GM21717 (cell line): ENCODE measurements around the gene RAP2A.

Experiments used
- ATAC-seq: cut with Tn5 transposase; IDR thresholded peaks from one replicate; pipeline ENCODE4 v1.9.1; 2021; ENCODE audit warnings: mild to moderate bottlenecking, moderate library complexity; ENCODE audit not compliant: unreplicated experiment

The RAP2A gene

DNA sequence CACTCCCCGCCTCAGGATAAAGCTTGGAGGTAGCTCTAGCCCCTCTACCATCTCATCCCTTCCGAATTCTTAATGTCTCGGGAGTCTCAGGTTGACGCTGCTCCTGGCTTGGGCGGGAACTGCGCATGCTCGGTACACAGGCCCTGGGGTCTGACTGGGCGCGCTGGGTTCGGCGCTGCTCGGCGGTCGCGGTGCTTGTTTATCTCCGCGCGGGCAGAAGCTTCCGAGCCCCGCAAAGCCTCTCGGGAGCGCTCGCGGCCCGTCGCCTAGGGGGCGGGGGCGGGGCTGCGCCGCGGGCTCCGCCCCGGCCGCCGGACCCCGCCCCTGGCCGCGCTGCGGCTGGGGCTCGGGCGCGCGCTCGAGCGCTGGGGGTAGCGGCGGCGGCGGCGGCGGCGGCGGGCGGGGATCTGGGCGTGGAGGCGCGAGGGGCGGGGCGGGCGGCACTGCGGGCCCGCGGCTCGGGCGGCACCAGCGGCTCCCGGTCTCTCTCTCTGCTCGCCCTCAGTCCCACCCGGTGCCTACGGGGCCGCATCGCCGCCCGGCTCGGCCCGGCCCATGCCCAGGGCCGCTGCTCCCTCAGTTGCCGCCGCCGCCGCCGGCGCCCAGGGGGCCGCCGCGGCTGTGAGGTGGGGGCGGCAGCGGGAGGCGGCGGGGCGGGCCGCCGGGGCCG, at the start of gene RAP2A:
Gene RAP2A, plus strand, starts transcription at position 443 of the 670 bp plus-strand sequence. CDS start 302 bp downstream, outside the sequence.
- ATAC-seq, result peak; percentile 46

DNA sequence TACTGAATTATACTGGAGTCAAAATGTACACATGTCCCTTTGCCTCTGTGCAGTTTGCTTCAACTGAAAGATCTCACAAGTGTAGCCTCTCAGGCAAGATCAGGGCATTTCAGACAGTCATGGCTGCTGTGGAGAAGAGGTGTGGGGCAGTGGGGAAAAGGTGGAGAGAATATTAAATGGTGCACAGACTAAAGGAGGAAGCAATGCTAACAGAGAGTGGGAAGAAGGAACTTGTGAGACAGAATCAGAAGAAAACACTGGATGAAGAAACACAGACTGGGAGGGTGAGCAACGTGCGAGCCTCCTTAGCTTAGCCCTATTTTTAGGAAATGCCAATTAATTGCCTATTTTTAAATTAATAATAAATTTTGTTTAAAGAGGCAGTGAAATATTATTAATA, 49.6 kb upstream of the RAP2A start:
- no peak for ATAC-seq

DNA sequence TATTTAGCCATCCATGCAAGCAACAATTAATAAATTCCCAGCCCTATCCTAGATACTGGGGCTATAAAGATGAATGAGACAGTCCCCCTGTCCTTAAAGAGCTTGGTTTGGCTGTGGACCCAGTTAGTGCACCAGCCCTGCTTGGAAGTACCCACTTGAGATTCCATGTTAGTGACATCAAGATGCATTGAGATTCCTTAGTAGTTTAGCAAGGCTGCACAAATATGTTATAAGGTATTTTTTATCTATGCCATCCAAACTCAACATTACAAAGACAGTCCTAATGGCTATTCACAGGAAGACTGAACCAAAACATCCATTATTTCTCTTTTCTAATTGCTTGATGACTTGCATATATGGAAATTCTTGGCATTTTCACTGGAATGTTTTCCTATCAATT, 48.8 kb upstream of the RAP2A start:
- no peak for ATAC-seq

DNA sequence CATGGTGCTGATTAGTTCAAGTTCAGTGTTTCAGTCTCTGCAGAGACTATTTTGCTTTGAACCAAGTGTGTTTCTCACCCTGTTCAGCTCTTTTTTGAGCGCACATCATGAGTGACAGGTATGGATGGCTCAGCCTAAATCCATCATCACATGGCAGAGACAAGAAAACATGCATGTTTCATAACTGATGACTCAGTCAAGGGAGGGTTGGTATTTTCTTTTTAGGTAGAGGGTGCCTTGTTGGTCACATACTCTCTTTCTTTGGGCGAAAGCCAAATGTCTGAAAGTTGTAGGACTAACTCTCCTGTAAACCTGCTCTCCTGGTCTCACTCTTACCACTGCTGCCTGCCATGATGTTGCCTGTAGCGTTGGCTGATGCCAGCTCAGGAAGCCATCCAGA, 48.1 kb upstream of the RAP2A start:
- ATAC-seq, result no peak

DNA sequence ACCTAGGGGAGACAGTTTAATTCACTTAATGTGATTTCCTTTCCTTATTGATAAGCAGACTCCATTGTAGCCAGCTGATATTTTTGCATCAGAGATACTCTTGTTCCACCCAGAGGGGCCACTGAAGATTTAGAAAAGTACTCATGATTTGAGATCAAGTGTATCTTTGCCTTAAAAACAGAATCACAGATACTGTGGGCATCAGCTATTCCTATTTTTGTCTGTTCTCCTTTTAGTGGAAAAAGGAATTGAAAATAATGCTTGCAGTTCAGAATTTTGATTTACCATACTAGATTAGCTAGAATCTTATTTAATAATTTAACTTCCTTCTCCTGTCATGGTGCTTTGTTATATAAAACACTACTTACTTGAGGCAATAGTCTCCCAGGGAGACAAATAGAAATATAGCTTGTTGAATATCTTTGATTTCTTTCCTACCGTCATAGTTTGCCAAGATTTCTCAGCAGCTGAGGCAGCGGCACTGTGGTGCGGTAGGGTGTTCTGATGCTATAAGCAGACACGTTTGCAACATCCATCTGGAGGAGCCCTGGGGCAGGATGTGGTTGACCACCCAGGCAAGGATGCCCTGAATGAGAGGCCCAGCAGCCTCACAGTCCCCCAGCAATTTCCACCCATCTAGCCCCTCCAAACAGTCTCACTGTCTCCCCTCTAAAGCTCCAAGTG, 47.0 kb upstream of the RAP2A start:
- ATAC-seq, result peak; percentile 61

DNA sequence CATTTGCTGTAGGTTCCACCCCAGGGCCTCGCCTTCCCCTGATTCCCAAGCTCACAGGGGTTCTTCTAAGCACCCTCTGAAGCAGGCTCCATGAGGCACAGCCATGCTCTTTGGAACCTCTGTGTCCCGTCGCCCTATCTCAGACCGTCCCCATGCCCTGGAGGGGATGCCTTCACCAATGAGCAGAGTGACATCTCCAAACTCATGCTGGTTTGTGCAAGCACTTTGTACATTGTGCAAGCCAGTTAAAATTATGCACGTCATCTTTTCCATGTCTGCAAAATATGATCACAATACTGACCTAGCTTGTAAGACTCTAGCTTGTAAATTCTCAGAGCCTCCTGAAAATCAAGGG, 46.5 kb upstream of the RAP2A start:
- peak; percentile 22 for ATAC-seq

DNA sequence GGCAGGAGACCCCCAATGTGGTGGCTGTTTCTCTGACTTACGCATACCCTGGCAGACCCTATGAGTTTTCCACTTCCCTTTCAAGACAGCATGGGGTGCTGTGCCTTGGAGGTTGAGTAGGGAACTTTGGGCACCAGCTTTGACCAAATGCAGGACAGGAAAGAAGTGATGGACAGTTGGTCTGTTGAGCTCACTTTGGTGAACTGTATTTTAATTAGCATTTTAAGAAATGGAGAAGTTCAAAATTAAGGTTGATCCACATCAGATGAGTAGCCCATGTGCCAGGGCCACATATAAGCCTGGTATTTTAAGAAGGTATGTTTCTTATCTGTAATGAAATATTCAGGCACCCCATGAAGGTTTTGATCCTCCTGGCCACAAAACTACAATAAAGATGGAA, 46.1 kb upstream of the RAP2A start:
- ATAC-seq, result no peak

DNA sequence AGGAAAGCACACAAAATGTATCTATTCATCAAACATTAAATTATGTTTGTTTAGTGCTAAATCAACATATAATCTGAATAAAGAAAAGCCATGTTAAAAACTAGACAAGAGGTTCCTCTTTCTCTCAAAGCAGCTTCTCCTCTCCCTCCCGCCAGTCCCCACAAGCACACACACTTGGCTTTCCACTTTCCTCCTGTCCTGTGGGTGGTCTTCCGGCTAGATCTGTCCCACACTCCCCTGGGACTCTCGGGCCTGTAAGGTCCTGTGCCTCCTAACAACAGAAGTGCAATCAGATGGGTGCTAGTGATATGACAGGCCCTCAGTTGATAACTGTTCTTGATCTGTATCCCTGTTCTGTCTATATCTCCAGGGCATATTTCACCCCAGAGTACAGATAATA, 45.6 kb upstream of the RAP2A start:
- no peak for ATAC-seq

DNA sequence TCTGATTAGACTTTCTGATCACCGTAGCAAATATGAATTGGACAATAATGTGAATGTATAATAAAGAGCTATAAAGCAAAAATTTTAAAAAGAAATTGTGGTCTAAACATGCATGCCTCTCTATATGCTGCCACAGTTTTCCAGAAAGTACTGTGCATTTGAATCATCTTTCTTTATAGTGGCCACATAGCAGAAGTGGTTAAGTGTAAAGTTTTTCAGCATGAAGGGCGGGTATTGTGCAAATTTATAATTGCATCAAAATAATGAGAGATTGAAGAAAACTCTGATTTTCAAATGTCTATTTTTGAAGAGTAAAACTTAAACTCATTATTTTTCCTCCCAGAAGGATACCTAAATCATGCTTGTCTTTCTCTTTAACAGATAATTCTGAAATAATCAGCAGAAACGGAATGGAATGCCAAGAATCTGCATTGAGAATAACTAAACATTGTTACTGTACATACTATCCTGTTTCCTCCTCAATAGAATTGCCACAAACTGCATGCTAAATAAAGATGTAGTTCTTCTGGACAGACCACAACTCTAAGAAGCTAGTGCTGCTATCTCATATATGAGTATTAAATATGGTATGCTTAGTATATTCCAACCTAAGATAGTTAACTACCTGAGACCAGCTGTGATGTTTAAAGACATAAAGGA, 42.9 kb upstream of the RAP2A start:
- no peak for ATAC-seq

DNA sequence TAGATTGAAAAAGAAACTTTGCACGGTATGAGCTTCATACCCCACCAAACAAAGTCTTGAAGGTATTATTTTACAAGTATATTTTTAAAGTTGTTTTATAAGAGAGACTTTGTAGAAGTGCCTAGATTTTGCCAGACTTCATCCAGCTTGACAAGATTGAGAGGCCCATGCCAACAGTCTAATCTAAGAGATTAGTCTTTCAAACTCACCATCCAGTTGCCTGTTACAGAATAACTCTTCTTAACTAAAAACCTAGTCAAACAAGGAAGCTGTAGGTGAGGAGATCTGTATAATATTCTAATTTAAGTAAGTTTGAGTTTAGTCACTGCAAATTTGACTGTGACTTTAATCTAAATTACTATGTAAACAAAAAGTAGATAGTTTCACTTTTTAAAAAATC, 41.9 kb upstream of the RAP2A start:
- no peak for ATAC-seq

DNA sequence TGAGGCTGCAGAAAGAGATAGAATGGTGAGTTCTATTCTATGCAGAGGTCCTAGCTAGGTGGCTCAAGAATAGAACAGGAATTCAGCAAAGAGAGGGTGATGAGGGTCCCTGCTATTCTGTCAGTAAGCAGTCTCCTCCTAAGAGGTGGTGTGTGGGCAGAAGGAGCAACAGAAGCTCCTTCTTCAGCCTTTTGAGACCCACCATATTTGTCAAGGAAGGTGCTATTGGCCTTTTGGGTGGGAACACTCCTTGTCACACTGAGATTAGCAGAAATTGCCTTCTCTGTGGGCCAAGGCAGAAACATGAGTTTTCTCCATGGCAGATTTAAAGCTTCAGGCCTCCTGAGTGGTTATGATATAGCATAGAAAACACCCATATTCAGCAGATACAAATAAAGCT, 39.4 kb upstream of the RAP2A start:
- ATAC-seq, result no peak

DNA sequence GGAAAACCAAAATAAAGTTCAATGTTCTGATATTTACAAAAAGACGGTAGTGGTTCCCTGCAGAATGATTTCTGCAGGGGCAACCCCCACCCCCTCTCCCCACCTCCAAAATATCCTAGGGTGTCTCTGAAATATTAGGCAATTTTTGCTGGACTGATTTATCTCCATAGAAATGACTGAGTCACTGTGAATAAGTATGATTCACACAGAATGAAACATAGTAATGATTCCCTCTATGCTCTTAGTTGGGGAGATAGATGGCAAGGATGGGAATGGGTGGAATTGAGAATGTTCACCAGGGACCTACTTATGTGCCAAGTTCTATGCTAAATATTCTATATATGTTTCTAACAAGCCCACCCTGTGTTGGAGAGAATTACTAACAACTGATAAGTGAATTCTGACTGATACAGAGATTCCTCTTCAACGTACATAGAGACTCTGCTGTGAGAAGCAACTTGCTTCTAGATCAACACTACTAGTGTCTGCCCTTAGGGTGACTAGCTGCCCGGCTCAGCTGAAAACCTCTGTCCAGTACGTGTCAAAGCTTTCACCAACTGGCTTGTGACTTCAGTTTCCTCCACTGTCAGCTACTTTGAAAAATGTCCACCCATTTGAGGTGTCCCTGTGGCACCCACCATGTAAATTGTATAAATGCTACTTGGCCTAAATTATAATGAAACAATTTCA, 38.4 kb upstream of the RAP2A start:
- ATAC-seq, result no peak

DNA sequence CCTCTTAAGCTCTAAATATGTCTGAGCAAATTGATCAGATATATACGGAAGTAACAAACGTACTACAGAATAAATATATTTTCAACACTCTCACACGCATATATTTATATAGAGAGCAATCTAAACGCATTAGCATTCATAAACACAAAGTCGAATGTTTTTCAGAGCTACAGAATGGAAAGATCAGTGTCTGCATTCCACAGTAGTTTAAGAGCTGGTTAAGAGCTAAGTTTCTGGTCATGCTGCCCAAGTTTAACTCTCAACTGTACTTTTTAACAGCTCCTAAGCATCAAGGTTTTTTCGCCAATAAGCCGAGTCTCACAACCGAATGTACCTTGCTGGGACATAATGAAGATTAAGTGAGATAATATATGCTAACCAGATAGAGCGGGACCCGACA, 36.7 kb upstream of the RAP2A start:
- ATAC-seq, result no peak

DNA sequence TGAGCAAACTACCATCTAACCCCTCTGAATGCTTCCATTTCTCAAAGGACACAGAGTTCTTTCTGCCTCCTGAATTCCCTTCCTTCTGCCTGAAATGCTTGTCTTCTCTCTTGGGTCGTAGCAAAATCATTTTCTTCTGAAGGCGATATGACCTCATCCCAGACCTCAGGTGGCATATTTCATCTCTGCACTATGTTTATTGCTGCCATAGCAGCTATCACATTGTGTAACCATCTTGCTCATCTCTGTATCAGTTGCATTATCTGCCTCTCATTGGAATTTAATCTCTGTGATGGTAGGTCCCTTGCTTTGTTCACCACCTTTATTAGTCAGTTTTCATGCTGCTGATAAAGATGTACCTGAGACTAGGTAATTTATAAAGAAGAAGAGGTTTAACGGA, 32.5 kb upstream of the RAP2A start:
- no peak for ATAC-seq

DNA sequence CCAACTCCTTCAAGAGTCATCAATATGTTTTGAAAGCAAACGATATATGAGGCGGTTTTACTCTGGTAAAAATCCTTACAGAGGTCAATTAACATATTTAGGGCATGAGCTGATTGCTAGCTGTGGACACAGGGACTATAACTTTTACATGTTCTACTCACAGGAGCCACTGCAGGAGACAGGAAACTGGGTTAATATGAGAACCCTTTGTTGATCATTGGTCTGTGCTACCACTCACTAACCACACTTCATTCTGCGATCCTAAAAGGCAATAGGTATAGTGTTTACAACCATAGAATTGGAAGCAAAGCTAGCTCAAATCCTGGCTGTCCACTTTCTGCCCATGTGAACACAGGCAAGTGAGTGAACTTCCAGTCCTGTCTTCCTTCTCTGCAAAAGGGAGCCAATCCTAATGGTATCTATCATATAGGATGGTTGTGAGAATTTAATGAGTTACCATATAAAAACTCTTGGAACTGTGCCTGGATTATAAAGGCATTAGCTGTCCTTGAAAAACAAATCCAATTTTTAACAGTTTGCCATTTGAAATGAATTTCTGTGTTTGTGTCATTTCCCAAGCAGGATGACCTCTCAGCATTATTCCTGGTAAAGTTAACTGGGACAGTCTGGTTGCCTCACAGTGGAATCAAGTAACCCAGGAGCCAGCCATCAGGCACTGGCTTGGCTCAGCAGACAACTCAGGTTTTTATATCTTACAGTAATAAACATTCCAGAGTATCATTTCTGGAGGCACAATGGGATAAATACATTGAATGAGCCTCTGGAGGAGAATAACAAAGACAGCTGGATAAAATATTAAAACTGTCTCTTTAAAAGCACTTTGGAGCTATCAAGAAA, 29.8 kb upstream of the RAP2A start:
- ATAC-seq, result no peak

DNA sequence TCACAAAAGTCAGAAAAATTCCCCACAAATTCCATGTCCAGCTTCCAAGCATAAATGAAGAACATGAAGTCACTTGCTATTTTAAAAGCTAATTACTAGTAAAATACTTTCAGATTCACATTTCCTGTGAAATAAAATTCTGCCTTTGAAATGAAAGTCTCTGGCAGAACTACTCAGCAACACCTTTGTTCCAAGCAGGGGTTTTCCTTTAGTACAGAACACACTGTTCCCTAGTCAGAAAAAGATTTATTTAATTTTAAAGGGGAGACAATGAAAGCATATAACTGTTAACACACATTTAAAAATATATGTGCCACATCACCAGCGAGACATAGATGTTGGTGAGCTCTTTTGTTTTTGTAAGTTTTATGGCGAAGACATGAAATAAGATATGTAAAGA, 26.4 kb upstream of the RAP2A start:
- ATAC-seq, result no peak

DNA sequence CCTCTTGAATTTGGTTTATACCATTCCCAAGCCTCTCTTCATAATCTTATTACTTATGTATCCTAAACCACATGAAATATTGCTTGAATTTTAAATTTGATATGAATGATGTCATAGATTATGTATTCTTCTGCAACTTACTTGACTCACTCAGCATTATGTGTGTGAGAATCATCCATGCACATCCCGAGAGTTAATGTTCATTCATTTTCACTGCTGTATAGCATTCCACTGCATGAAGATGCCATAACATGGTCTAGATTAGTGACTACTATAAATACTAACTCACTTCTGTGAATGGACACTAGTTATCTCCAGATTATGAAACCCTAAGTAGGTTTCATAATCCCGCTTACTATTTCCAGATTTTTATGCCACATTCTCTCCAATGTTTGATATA, 25.0 kb upstream of the RAP2A start:
- no peak for ATAC-seq

DNA sequence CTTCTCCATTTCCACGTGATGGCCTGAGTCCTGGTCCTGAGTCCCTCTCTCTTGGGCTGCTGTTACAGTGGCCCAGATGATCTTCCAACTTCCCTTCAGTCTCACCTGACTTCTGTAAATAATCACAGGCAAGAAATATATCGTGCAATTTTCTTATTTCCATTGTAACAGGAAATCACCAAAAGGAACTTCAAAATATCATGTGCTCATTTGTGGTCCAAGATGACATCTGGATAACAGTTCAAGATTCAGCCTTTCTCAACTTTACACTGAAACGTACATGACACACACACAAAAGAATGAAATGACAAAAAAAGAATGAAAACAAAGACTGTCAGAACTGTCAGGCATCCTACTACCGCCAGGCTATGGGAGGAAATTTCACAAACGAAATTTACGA, 22.0 kb upstream of the RAP2A start:
- no peak for ATAC-seq

DNA sequence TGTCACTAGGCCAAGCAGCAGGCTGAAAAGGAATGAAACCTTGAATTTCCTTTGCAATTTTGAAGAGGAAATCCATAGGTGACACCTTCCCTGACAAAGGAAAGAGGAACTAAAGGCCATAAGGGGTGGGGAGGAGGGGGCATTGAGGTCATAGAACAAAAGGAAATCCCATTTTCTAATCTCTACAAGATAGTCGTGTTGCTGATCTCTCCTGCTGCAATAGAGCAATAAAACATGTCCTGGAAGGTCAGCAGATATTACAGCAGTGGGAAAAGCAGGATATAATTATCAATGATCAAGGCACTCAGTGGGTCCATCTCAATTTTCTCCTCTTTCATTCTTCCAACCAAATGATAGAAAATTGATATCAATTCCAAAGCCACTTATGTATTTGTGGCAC, 20.3 kb upstream of the RAP2A start:
- ATAC-seq, result no peak

DNA sequence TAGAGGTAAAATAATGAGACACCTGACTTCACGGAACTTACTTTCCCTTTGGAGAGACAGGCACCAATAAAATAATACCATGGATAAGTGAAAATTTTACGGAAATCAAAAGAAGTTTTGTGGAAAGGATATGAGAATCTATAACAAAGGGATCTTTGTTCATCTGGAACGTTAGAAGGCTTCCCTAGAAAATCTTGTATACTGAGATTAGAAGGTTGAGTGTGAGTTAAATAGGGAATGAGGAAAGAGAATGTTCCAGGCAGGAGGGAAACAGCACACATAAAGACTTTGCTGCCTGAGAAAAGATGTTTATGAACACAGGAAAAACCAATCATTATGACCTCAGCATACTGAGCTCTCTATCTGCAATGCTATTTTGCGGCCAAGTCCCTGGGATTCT, 19.6 kb upstream of the RAP2A start:
- ATAC-seq, result no peak

DNA sequence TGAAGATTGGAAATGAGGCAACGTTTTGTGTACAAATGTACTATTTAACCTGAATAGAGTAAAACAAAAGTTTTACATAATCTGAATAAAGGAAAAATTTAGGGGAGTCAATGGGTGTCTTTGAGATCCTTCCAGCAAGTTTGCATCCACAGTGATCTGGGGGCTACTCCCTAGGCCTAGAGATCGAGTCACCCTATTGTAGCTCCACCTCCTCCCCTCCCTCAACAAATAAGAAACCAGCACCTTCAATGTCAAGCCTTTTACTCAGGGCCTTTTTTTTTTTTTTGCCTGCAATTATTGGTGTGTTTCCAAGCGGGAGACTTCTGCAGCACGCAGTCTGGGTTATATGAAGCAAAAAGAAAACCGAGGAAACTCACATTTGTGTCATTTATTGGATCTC, 16.3 kb upstream of the RAP2A start:
- no peak for ATAC-seq
